Psoas muscle (tissue), 8 donors: ENCODE results near the gene ITGB8. TPM values are rescaled to one million over a fixed set of nuclear protein-coding genes. Genes with fewer than 3 reads are reported as not detected.

Experiments used
- ATAC-seq, 4 donors: fragments of 200-7000 bp; cut with Tn5 transposase; one replicate each; pipeline ENCODE4 v1.9.1; 2020; ENCODE audit warnings: moderate library complexity in 3 of 4, mild to moderate bottlenecking in 2 of 4
- DNase-seq, 2 donors: peaks; one replicate each; pipeline ENCODE4 v3.0.0-alpha.2; 2020
- H3K27ac ChIP-seq: fragments of 200-600 bp; one replicate; pipeline ENCODE4 v1.8.0; 2022
- H3K27me3 ChIP-seq, 3 donors: fragments of 200-600 bp in 1 of 3; one replicate each; pipeline versions ENCODE4 v1.6.1 to v1.8.0; 2013 to 2022; ENCODE audit warnings: low read length in 2 of 3, mild to moderate bottlenecking in 2 of 3, moderate library complexity in 1 of 3; ENCODE audit not compliant: insufficient read depth in 3 of 3
- H3K36me3 ChIP-seq, 2 donors: fragments of 200-600 bp in 1 of 2; one replicate each; pipeline versions ENCODE4 v1.6.1 to v1.8.0; 2013 to 2022; ENCODE audit warnings: low read depth in 1 of 2, mild to moderate bottlenecking in 1 of 2, moderate library complexity in 1 of 2; ENCODE audit not compliant: insufficient read depth in 1 of 2
- H3K4me1 ChIP-seq: fragments of 200-600 bp; one replicate; pipeline ENCODE4 v1.8.0; 2022
- H3K4me3 ChIP-seq: fragments of 200-600 bp; one replicate; pipeline ENCODE4 v1.8.0; 2022; ENCODE audit warnings: mild to moderate bottlenecking
- H3K9me3 ChIP-seq: fragments of 200-600 bp; one replicate; pipeline ENCODE4 v1.8.0; 2022
- WGBS, 3 donors: extraction: QIAGEN DNeasy Blood & Tissue Kit; methylation state at CpG; one replicate each; pipeline versions ENCODE4 v1.1.6 to v1.1.7; 2013; 5-methylcytosine and 5-hydroxymethylcytosine counted together
- intact Hi-C, 2 donors: fragments of 100-400 bp; cut with DNase I; formaldehyde crosslinking; loops; one replicate each; pipeline versions ENCODE4 v1.11.0 to v1.14.2; 2022
- polyA plus RNA-seq, 3 donors: library from polyadenylated mRNA; stranded (reverse); fragments of 200-250 nt; gene quantifications; one replicate each; pipeline ENCODE4 v1.2.3, GENCODE V29; 2013
- total RNA-seq, 4 donors: library from RNA; stranded (reverse); fragmentation: NEBNext Ultra II Directional in 2 of 4; extraction: Animal tissue kit (Norgen Biotek cat#: 25700) in 2 of 4; gene quantifications; one replicate each; pipeline versions ENCODE4 v1.2.1 to v1.2.4, GENCODE V29; 2021 to 2023
- TF ChIP-seq, protein P1 (sequence below): fragments of 200-600 bp; IDR thresholded peaks from one replicate; pipeline ENCODE4 v1.8.0; 2022; ENCODE audit warnings: antibody characterized with exemption
- donor health status: healthy with polysubstance abuse.
- donor health status: DM: no; HTN: no; CAD: no; lungs with moderate emphysema.
- donor health status: Bipolar disorder and iron deficiency.
- donor health status: healthy.
- donor health status: DM: yes; HTN: yes; CAD: no.
- donor health status: DM: no; HTN: no; CAD: no.
- donor health status: DM: no; HTN: no; CAD: no.
- donor health status: DM: yes; HTN: yes; CAD: no.

Gene ITGB8
- total and polyA plus RNA-seq, 7 donors, result 0.04 to 0.60 (median 0.12) TPM

- TF ChIP-seq, protein P1, sequence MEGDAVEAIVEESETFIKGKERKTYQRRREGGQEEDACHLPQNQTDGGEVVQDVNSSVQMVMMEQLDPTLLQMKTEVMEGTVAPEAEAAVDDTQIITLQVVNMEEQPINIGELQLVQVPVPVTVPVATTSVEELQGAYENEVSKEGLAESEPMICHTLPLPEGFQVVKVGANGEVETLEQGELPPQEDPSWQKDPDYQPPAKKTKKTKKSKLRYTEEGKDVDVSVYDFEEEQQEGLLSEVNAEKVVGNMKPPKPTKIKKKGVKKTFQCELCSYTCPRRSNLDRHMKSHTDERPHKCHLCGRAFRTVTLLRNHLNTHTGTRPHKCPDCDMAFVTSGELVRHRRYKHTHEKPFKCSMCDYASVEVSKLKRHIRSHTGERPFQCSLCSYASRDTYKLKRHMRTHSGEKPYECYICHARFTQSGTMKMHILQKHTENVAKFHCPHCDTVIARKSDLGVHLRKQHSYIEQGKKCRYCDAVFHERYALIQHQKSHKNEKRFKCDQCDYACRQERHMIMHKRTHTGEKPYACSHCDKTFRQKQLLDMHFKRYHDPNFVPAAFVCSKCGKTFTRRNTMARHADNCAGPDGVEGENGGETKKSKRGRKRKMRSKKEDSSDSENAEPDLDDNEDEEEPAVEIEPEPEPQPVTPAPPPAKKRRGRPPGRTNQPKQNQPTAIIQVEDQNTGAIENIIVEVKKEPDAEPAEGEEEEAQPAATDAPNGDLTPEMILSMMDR, result no peak
- Histone ChIP-seq H3K36me3 (no peaks in the 10 kb centered on the region), H3K27me3 (no peaks in the 10 kb centered on the region), H3K27ac (no peak overlapping the region), H3K9me3 (no peaks in the 10 kb centered on the region), H3K4me1 (no peaks in the 10 kb centered on the region), H3K4me3 (no peak overlapping the region)
- intact Hi-C loops, result no loop called here
- ATAC-seq, result no peak
- 67 to 74% (median 67%) methylated on average over 4 of the region's 4 CpGs for WGBS, 3 donors
- no peak for DNase-seq
Measured at GRCh38 chr7:20402747-20403230, 72.1 kb downstream of the ITGB8 start.

GRCh38 chr7:20403331-20403730, 72.6 kb downstream of the ITGB8 start:
- H3K4me3 ChIP-seq, result no peak overlapping the region
- H3K36me3 ChIP-seq, result no peaks in the 10 kb centered on the region
- TF ChIP-seq, protein P1, result no peak
- ATAC-seq, result no peak
- H3K4me1 ChIP-seq, result no peaks in the 10 kb centered on the region
- H3K27ac ChIP-seq, result no peak overlapping the region
- H3K9me3 ChIP-seq, result no peaks in the 10 kb centered on the region
- H3K27me3 ChIP-seq, result no peaks in the 10 kb centered on the region
- intact Hi-C loops, result no loop called here
- WGBS, 3 donors, result 41 to 47% (median 44%) methylated on average over 3 of the region's 3 CpGs
- DNase-seq, result peak; percentile 27 to 59

- DNase-seq (no peak), ATAC-seq (no peak)
- intact Hi-C loops, result no loop called here
- Histone ChIP-seq H3K4me1 (no peaks in the 10 kb centered on the region), H3K27me3 (no peaks in the 10 kb centered on the region), H3K4me3 (no peak overlapping the region), H3K36me3 (no peaks in the 10 kb centered on the region), H3K27ac (no peak overlapping the region), H3K9me3 (no peaks in the 10 kb centered on the region)
- TF ChIP-seq, protein P1, result no peak
- 88 to 91% (median 88%) methylated on average over 6 of the region's 6 CpGs for WGBS, 3 donors
Measured at GRCh38 chr7:20404320-20404719, 73.6 kb downstream of the ITGB8 start.

DNA sequence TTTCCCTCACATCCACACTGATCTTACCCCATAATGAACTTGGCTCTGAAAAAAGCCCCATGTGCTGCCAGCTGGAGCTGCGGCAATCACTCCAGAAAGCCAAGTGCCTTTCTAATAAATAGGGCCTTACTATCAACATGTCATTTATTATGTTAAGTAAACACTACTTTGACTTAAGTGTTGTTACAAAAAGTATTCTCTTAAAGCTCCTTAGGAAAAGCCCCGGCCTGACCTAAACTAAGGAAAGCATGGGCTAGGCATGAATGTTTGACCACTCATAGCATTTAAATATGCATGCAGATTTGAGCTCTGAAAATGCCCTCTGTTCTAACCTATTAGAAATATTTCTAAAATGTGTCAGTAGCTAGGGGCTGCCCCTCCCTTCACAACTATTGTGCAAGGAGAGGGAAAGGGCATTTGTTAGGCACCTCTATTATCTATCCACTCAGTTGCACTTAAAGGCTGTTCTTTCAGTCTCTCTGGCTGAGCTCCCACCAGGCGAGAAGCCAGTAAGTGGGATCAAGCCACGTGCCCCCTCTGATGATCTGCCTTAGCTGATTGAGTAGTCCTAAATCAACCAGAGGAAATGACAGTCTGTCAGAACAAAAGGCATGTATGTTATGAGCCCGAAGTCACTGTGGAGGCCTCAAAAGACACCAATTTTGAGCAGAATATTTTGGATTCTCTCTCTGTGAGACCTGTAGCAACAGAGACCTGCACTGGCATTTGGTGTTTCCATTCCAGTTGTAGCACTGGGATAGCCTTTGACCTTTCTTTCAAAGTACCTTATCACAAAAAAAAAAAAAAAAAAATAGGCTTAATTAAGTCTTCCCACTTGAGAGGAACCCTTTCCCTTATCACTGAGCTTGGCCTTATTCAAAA, 77.1 kb downstream of the ITGB8 start:
- Histone ChIP-seq H3K4me1 (no peaks in the 10 kb centered on the region), H3K4me3 (no peak overlapping the region), H3K36me3 (no peaks in the 10 kb centered on the region), H3K27ac (no peak overlapping the region), H3K9me3 (no peaks in the 10 kb centered on the region), H3K27me3 (no peaks in the 10 kb centered on the region)
- TF ChIP-seq, protein P1, result no peak
- no peak for DNase-seq
- intact Hi-C loops, result no loop called here
- 36 to 44% (median 42%) methylated on average over 5 of the region's 5 CpGs for WGBS, 3 donors
- peak in 2 of 4 donors; percentile 14 to 56 for ATAC-seq
